Measurements from ENCODE around the gene RNU4-1.
A peak's percentile ranks its signal among the peaks of the same experiment; 100 is the strongest.

RNU4-1 gene

DNA sequence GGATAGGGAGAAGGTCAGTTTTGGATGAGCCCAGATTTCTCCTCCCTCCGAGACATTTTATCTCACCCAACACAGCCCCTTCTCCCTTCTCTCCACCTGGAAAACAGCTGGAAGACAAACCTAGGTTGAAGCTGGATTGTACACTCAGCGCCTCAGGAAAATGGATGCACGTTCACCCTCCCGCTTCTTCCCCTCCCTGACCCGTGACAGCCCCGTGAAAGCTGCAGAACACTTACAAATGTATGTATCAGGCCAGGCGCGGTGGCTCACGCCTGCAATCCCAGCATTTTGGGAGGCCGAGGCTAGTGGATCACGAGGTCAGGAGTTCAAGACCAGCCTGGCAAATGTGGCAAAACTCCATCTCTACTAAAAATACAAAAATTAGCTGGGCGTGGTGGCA, 5.5 kb downstream of the RNU4-1 start:
- no peak for DNase-seq

DNA sequence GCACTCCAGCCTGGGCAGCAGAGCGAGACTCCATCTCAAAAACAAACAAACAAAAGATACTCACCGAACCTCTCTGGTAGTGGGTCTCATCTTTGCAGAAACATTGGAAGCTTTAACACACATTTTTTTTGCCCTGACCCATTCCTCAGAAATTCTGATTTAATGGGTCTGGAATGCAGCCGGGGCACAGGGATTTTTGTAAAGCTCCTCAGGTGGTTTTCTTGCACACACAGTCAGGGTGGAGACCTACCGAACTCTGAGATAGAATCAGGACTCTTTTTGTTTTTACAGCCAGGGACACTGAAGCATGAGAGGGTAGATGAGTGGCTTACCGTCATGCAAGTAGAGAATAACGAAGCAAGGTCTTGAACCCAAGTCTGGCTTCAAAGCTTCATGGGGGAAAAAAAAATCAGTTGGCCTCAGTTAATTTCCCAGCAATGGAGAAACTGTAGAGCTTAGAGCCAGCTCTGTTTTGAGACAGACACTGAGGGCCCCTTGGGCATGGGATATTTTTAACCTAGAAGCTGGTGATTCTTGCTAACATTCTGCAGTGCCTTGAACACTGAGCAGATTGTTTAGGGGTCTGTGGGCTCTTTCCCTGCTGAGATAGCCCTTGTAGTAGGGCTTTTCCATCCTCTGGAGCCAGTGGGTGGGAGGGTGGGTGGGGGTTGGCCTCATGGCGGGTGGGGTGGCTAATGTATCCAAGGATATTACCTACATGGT, 6.1 kb downstream of the RNU4-1 start:
- DNase-seq = peak; percentile 33

DNA sequence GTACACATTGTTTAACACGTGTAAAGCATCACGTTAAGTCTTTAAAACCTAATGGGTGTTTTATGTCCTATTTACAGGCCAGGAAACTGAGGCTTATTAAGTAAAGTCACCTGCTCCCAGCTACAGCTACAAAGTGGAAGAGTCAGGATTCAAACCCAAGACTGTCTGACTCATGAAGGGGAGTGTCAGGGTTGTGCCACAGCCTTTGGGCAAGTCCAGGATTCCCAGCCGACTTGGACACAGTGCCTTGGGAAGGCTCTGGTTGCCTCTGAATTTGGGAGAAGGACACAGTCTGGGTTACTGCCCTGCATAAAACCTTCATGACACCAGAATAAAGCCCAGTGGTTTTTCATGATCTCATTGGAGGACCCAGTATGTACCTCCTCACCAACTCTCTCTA, 8.7 kb downstream of the RNU4-1 start:
- no peak for DNase-seq

DNA sequence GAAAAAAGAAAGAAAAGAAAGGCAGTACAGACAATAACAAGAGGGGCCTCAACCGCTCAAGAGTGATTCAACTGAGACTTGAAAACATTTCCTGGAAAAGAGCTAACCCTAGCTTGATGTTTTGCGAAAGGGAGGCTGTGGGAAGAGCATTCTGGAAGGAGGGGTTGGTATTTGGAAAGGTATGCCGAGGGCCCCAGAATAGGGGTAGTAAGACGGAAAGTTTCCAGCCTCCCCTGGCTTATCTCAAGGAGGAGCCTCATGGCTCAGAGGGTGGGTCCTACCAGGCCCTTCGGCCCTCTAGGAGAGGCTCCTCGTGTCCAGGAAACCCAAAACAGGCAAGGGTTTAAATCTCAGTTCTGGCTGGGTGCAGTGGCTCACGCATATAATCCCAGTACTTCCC, 9.7 kb downstream of the RNU4-1 start:
- peak; percentile 55 for DNase-seq

DNA sequence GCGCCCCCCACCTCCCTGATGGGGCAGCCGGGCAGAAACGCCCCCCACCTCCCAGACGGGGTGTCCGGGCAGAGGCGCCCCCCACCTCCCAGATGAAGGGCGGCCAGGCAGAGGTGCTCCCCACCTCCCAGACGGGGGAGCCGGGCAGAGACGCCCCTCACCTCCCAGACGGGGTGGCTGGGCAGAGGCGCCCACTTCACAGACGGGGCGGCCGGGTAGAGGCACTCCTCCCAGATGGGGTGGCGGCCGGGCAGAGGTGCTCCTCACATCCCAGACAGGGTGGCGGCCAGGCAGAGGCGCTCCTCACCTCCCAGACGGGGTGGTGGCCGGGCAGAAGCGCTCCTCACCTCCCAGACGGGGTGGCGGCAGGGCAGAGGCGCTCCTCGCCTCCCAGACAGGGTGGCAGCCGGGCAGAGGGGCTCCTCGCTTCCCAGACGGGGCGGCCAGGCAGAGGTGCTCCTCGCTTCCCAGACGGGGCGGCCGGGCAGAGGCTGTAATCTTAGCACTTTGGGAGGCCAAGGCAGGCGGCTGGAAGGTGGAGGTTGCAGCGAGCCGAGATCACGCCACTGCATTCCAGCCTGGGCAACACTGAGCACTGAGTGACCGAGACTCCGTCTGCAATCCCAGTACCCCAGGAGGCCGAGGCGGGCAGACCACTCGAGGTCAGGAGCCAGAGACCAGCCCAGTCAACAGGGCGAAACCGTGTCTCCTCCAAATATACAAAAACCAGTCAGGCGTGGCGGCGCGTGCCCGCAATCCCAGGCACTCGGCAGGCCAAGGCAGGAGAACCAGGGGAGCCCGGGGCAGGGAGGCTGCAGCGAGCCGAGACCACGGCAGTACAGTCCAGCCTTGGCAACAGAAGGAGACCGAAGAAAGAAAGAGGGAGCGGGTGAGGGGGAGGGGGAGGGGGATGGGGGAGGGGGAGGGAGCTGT, 14.6 kb downstream of the RNU4-1 start:
- DNase-seq = no peak

DNA sequence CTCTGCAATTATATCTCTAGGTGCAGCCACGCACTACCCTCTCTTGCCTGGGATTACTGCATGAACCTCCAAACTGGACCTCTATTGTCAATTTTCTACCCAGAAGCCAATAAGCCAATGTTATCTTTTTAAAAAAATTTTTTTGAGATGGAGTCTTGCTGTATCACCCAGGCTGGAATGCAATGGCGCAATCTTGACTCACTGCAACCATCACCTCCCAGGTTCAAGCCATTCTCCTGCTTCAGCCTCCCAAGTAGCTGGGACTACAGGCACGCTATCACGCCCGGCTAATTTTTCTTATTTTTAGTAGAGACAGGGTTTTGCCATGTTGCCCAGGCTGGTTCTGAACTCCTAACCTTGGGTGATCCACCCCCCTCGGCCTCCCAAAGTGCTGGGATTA, 16.3 kb downstream of the RNU4-1 start:
- peak; percentile 85 for DNase-seq

DNA sequence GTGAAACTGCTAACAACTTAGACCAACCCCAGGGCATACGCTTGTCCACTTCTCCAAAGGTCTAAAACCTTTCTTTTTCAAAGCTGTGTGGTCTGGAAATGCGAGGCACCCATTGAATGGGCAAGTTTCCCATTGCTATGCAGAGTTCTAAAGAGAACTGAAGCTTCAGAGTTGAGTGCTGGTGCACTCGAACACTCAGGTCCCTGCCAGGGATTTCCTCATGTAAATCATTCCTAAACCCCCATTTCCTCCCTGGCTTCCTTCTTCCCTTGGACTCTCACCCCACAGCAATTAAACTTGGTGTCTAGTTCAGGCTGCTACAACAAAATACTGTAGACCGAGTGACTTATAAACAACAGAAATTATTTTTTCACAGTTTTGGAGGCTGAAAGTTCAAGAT, 25.3 kb downstream of the RNU4-1 start:
- no peak for DNase-seq

DNA sequence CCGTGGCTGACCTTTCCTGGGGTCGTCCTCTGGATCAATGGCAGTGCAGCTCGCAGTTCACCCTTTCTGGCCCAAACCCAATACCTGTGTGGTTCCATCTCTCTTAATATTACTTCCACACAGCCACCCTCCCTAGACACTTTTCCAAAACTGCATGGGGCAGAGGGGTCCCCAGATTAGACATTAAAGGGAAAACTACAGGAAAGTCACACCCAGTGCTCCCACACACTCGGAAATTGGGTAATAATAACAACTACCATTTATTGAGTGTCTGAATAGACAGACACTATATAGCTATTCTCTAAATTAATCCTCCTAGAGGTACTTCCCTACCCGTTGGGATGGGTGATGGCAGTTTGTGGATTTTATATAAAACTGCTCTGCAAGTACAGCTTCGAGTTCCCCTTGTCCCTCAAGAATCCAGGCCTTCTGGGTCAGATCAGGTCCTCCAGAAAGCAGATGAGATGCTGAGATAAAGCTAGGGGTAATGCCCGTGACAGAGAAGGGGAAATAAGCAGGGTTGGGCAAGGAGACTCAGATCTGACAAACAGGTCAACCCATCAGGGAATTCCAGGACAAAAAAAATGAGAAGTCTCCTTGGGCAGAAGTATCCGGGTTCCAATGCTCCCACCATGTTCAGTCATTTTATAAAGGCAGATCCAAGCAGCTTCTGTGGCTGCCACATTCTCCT, 26.7 kb downstream of the RNU4-1 start:
- no peak for DNase-seq

DNA sequence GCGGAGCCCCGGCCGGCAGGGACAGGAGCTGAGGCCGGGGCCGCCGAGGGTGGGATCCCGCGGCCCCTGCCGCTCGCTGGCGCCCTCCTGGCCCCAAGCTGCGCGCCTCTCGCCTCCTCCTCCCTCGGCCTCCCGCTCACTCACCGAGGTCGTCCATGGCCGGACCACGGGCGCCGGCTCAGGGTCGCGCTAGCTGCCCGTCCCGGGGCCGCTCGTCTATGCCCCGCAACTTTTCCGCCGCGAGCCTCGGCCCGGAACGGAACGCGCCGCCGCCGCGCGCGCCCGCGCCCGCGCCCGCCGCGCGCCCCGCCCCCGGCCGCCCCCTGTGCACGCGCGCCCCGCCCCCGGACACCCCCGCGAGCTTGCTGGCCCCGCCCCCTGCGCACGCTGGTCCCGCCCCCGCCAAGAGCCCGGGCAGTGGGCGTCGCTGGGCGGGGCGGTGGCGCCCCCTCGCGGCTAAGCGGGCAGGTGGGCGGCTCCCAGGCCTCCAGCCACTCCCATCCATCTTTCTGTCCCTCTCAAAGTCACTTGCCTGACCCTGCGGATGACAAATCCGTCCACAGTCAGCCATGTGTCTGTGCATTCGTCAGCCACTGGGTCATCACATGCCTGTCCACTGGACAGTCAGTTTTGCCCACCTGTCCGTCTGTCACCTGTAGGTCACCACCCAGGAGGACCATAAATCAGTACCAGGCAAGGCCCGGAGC, 27.4 kb downstream of the RNU4-1 start, which contains the start of gene PXN:
Gene PXN, minus strand, starts transcription at position 258 of the 707 bp plus-strand sequence. Its CDS starts 101 bp downstream, at position 157.
- peak; percentile 39 for DNase-seq

DNA sequence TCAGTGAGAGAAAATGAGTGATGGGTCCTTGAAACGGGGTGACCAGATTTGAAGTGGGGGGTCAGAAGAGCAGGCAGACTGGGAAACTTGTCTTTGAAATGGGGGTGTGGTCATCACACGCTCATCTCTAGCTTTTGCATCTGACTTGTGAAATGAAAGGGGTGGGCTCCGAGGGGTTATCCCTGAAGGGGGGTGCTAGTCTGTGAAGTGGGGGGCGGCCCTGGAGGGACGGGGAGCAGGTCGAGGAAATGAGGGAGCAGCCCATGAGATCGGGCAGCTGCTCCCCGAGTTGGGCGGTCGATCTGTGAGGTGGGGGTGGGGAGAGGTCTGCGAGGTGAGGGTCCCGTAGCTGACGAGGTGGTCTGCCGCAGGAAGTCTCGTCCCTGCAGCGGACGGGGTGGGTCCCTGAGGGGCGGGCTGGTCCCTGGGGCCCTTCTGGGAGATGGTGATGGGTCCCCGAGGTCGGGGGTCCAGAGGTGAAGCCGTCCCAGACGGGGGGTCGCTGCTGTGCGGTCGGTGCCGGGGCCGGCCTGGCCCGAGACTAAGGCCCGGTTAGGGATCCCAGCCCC, 28.0 kb downstream of the RNU4-1 start:
- no peak for DNase-seq

DNA sequence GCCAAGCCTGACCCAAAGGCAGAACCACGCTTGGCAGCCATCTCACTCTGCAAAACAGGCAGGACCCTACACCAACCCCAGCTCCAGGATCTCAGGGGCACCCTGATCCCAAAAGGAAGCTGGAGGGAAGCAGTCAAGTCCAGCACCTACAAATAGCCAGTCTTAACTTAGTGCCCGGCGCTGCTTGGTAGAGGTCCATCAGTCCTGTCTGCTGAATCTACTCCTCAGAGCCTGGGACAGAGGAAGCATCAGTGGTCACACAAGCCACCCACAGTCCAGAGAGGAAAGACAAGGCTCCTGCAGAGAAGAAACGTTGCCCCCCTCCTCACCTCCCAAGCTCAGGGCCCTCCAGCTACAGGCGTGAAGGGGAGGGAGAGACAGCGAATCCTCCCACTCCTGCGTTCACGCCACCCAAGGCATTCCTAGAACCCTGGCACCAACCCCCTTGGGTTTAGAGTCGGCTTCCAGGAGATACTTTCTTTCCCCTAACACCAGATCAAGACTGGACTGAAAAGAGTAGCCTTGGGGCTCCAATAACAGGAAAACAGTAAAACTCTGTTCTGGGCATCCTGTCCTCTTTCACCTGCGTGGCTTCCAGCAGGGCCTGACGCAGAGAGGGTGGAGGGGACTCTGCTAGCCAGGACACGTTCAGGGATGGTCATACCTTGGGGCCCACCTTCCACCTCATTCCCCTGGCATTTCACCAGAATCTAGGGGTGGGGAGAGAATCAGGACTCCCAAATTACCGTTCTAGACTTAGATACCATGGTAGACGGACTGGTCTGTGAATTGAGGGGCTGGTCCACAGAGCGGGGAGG, 28.7 kb downstream of the RNU4-1 start:
- DNase-seq = no peak

DNA sequence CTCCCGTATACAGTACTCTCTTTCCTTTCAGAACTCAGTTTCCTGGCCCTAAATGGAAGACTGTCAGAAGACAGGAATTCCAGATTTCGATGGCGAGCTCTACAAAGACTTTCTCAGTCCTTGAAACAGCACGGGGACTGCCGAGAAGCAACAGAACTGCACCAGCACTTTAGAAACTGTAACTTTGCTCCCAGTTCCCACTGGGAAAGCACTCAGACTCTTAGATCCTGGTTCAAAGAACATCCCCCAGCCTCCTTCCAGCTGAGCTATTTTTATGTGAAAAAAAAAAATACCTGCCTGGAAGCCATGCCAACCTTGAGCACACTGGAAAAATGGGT, 29.3 kb downstream of the RNU4-1 start:
- DNase-seq = no peak

DNA sequence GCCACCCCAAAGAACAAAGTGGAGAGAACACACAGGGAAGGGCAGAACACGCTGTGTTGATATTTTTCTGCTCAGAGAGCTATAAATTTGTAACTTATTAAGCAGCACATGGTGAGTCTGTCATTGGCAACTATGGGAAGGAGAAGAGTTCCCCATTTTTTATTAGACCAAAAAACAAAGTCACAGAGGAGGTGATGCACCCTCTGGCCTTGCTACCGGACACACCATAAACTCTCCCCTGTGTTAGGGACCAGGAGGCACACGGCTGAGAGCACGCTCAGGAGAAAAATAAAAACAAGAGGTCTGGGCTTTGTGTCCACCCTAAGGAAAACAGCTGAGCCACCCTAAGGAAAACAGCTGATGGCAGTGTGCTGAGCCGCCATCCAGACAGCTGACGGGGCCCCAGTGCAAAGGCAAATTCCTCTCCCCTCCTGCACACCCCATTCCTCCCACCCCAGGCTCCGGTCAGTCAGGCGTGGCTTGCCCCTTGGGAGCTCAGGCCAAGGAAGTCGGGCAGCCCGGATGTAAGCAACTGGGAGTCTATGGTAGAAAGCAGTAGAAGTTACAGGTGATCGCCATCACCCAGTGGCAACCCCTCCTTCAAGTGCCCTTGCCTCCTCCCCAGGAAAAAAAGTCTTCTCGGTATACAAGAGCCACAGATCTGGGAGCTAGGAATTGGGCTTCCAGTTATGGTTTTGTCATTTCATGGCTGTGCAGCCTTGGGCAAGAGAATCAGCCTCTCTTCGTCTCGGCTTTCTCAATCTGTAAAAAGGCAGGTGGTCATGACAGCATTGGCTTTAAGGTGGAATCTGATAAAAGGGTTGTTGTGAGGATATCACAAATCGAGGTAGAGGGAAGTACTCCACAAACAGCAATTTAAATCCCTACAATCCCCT, 29.9 kb downstream of the RNU4-1 start:
- DNase-seq = peak; percentile 48

DNA sequence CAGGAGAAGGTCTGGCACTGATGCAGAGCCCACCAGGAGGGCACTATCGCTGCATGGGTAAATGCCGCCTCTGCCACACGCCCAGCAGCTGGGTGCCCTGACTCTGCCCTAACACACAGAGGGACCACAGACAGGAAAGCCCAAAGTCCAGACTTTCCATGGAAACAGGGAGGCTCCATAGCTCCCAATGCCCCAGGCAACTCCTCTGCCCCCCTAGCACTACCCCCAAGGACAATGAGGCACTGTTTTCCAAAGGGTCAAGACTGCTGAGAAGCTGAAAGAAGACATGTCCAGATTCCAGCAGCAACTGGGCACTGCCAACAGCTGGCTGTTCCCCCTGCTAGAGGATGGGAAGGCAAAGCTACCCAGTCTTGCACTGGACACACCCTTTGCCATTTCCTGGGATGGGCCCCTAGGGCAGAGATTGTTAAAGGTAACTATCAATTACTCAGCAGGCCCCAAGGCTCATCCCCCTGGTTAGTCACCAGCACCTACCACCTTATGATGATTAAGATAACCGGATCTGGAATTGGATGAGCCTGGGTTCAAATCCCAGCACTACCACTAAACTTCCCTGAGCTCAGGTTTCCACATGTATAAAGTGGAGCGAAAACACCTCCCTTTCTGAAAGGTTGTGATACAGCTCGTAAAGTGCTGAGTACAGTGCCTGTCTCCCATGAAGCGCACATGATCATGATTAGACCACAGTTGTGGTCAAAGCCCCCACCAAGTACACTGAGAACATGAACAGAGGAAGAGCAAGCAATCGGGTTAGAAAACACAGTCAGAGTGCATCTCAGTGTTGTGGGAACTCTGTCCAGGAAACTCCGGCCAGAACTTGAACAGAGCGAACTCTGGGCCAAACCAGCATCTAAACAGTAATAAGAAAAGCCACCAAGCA, 30.8 kb downstream of the RNU4-1 start:
- peak; percentile 86 for DNase-seq

DNA sequence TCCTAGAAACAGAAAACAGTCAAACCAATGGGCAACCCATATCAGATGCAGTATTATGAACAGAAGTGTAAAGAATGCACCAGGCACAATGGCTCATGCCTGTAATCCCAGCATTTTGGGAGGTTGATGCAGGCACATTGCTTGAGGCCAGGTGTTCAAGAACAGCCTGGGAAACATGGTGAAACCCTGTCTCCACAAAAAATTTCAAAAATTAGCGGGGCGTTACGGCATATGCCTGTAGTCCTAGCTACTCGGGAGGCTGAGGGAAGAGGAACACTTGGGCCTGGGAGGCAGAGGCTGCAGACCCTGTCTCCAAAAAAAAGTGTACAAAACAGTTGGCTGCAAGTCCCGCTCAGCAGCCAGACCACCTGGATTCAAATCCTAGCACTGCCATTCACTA, 32.4 kb downstream of the RNU4-1 start:
- no peak for DNase-seq

DNA sequence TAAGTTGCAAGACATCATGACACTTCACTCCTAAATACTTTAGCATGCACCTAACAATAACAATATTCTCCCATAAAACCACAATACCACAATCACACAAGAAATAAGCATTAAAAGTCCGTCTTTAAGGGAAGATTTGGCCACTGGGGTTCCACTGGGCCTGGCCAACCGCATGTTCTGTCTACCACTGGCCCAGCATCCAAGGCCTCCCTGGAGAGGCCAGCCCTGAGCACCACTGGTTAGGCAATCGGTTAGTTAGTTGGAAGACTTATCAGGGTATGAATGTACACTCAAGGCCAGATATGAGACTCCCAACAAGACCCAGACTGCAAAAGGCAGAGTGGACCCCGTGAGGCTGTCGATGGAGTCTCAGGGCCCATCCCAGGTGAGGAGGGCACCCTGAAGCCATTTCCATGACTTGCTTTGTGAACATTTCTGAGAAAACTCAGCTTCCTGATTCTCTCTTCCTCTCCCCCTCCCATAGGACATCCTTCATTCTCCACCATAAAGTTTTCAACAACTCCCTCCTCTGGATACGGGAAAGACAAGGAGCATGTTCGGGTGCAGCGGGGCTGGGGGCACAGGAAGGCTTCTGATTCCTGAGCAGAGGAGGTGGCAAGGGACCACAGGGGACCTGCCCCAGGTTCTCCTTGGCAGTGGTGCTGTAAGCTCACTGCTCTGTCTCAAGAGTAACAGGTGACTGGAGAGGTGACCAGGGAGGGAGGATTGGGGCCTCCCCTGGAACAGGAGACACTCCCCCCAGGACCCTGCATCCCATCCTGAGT, 33.4 kb downstream of the RNU4-1 start:
- DNase-seq = no peak

DNA sequence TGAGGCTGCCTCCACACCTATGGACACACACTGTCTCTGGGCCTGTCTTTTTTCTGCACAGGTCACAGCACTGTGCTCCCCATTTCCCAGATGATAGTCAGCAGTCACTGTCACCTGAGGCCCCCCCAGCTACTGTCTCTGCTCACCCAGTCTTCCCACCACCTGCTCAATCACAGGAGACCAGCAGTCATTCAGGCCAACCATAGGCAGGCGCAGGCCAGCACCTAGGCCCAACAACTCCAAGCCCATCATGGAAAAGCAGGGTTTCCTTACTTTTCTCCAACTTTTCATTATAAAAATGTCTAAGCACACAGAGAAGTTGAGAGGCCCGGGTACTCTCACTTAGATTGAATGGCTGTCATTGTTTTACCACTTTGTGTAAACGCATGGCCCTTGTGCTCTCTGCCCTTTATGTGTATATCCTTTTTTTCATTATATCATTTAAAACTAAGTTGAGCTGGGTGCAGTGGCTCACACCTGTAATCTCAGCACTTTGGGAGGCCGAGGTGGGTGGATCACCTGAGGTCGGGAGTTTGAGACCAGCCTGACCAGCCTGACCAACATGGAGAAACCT, 34.6 kb downstream of the RNU4-1 start:
- DNase-seq = no peak

All from NCI-H226 (cell line).